Measurements from ENCODE around the gene RAPGEF6.

Gene RAPGEF6

GRCh38 chr5:131433109-131433508 is 201.9 kb downstream of the RAPGEF6 start:
- no peak for DNase-seq (ENCODE audit: low read depth)
- H3K4me3 ChIP-seq (ENCODE audit: low read depth, low read length): no peak overlapping the region
- no peak for TF ChIP-seq CTCF (conservative IDR thresholded peaks at IDR 0.05; ENCODE audit: low read depth, low read length)

GRCh38 chr5:131431794-131432193 is 203.2 kb downstream of the RAPGEF6 start:
- DNase-seq (ENCODE audit: low read depth): no peak

GRCh38 chr5:131430794-131431193 is 204.2 kb downstream of the RAPGEF6 start:
- TF ChIP-seq CTCF (conservative IDR thresholded peaks at IDR 0.05; ENCODE audit: low read depth, low read length): no peak
- no peak overlapping the region for H3K4me3 ChIP-seq (ENCODE audit: low read depth, low read length)
- peak; percentile 16 for DNase-seq (ENCODE audit: low read depth)

More at GRCh38 chr5:131431794-131432193, 203.2 kb downstream of the RAPGEF6 start:
- no peak overlapping the region for H3K4me3 ChIP-seq (ENCODE audit: low read depth, low read length)
- no peak for TF ChIP-seq CTCF (conservative IDR thresholded peaks at IDR 0.05; ENCODE audit: low read depth, low read length)

- H3K4me3 ChIP-seq (ENCODE audit: low read depth, low read length): no peak overlapping the region
- DNase-seq (ENCODE audit: low read depth): no peak
- no peak for TF ChIP-seq CTCF (conservative IDR thresholded peaks at IDR 0.05; ENCODE audit: low read depth, low read length)
These were observed 209.0 kb downstream of the RAPGEF6 start for GRCh38 chr5:131426011-131426410.

- DNase-seq (ENCODE audit: low read depth): peak; percentile 71
- peak; percentile 80 for TF ChIP-seq CTCF (conservative IDR thresholded peaks at IDR 0.05; ENCODE audit: low read depth, low read length)
- no peak overlapping the region for H3K4me3 ChIP-seq (ENCODE audit: low read depth, low read length)
These were observed 212.0 kb downstream of the RAPGEF6 start for GRCh38 chr5:131423056-131423455.

GRCh38 chr5:131419877-131420276 is 215.2 kb downstream of the RAPGEF6 start:
- no peak for TF ChIP-seq CTCF (conservative IDR thresholded peaks at IDR 0.05; ENCODE audit: low read depth, low read length)
- H3K4me3 ChIP-seq (ENCODE audit: low read depth, low read length): no peak overlapping the region
- DNase-seq (ENCODE audit: low read depth): no peak

GRCh38 chr5:131418846-131419245 is 216.2 kb downstream of the RAPGEF6 start:
- H3K4me3 ChIP-seq (ENCODE audit: low read depth, low read length): no peak overlapping the region
- no peak for TF ChIP-seq CTCF (conservative IDR thresholded peaks at IDR 0.05; ENCODE audit: low read depth, low read length)
- DNase-seq (ENCODE audit: low read depth): no peak
